PFSK-1 (cell line): ENCODE results near the gene ACTL6B.

Experiments
- FOXP2 ChIP-seq: optimal IDR thresholded peaks from 2 replicates; pipeline ENCODE3; 2011; ENCODE audit warnings: borderline replicate concordance, control low read depth, inconsistent platforms; ENCODE audit not compliant: insufficient read depth; ENCODE audit errors: extremely low read length, extremely low read depth
- POLR2AphosphoS5 ChIP-seq: IDR thresholded peaks from 2 replicates; pipeline ENCODE4 v1.6.1; 2012; ENCODE audit warnings: low read depth, mild to moderate bottlenecking, control low read depth, low read length, moderate library complexity
- SIN3A ChIP-seq: IDR thresholded peaks from 2 replicates; pipeline ENCODE4 v1.6.1; 2012; ENCODE audit warnings: mild to moderate bottlenecking, low read length, moderate library complexity, borderline replicate concordance; ENCODE audit not compliant: insufficient read depth
- TAF1 ChIP-seq: IDR thresholded peaks from 2 replicates; pipeline ENCODE4 v1.6.1; 2012; ENCODE audit warnings: low read length, control low read depth, borderline replicate concordance; ENCODE audit not compliant: insufficient read depth
- TF ChIP-seq, protein P1 (sequence below), 2 experiments: IDR thresholded peaks; 2 replicates each; pipeline versions ENCODE4 v1.6.1 to v1.8.0; 2011 to 2012; ENCODE audit warnings: low read depth in 2 of 2, low read length in 2 of 2, control low read depth in 1 of 2, inconsistent platforms in 1 of 2, mild to moderate bottlenecking in 1 of 2, moderate library complexity in 1 of 2; ENCODE audit not compliant: insufficient read depth in 1 of 2

The ACTL6B gene

GRCh38 chr7:100623951-100624824 is 32.1 kb downstream of the ACTL6B start:
- TF ChIP-seq FOXP2 (no peak), SIN3A (no peak), POLR2AphosphoS5 (no peak), TAF1 (no peak)
- TF ChIP-seq, protein P1, sequence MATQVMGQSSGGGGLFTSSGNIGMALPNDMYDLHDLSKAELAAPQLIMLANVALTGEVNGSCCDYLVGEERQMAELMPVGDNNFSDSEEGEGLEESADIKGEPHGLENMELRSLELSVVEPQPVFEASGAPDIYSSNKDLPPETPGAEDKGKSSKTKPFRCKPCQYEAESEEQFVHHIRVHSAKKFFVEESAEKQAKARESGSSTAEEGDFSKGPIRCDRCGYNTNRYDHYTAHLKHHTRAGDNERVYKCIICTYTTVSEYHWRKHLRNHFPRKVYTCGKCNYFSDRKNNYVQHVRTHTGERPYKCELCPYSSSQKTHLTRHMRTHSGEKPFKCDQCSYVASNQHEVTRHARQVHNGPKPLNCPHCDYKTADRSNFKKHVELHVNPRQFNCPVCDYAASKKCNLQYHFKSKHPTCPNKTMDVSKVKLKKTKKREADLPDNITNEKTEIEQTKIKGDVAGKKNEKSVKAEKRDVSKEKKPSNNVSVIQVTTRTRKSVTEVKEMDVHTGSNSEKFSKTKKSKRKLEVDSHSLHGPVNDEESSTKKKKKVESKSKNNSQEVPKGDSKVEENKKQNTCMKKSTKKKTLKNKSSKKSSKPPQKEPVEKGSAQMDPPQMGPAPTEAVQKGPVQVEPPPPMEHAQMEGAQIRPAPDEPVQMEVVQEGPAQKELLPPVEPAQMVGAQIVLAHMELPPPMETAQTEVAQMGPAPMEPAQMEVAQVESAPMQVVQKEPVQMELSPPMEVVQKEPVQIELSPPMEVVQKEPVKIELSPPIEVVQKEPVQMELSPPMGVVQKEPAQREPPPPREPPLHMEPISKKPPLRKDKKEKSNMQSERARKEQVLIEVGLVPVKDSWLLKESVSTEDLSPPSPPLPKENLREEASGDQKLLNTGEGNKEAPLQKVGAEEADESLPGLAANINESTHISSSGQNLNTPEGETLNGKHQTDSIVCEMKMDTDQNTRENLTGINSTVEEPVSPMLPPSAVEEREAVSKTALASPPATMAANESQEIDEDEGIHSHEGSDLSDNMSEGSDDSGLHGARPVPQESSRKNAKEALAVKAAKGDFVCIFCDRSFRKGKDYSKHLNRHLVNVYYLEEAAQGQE (IDR thresholded peaks at IDR 0.05; ENCODE audit: insufficient read depth in 1 of 2, low read depth in 2 of 2, low read length in 2 of 2) = no peak

DNA sequence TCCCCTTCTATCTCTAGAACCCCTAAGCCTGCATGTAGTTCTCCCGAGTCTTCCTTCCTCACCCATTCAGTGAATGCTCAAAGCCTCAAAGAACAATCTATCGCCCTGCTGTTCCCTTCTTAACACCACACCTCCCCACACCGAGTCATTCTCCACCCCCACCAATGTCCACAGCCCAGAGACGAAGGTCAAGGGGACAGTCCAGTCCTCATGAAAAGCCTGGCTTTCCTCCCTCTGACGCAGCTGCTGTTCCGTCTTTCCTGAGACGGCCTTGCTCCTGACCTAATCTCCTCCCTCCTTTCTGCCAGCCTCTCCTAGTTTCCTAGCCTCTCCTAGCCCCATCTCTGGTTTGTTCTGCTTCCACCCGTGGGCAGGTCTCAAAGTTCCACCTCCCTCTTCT is 34.7 kb downstream of the ACTL6B start:
- TF ChIP-seq, protein P1 (IDR thresholded peaks at IDR 0.05; ENCODE audit: insufficient read depth in 1 of 2, low read depth in 2 of 2, low read length in 2 of 2) = no peak
- TF ChIP-seq POLR2AphosphoS5 = no peak
- no peak for TF ChIP-seq SIN3A
- no peak for TF ChIP-seq FOXP2
- TF ChIP-seq TAF1 = no peak

- TF ChIP-seq POLR2AphosphoS5 = no peak
- no peak for TF ChIP-seq SIN3A
- TF ChIP-seq FOXP2 = no peak
- no peak for TF ChIP-seq TAF1
- TF ChIP-seq, protein P1 (IDR thresholded peaks at IDR 0.05; ENCODE audit: insufficient read depth in 1 of 2, low read depth in 2 of 2, low read length in 2 of 2) = no peak
Measured at GRCh38 chr7:100620804-100621203, 35.4 kb downstream of the ACTL6B start.

DNA sequence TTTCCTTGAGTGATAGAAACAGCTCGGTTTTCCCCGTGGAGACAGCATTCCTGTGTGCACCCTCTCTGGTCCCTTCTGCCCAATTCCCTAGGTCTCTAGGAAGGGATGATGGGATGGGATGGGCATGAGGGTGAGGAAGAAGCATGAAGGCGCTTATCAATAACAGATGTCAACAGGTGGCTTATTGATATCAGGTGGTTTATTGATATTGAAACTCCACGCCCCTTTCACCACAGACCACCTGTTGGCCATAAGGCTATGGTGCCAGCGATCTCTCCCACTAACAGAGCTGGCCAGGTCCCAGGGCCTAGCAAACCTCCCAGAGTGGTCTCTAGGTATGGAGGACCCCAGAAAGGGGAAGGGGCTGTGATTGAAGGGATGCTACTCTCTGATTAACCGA is 36.0 kb downstream of the ACTL6B start:
- no peak for TF ChIP-seq POLR2AphosphoS5

- TF ChIP-seq FOXP2 (no peak), TAF1 (no peak), SIN3A (no peak), POLR2AphosphoS5 (no peak)
- TF ChIP-seq, protein P1 (IDR thresholded peaks at IDR 0.05; ENCODE audit: insufficient read depth in 1 of 2, low read depth in 2 of 2, low read length in 2 of 2) = no peak
Measured at GRCh38 chr7:100614308-100614861, 41.9 kb downstream of the ACTL6B start.
